Panc1 (cell line): ENCODE data around the gene RTL5. TPM values are rescaled to one million over a fixed set of nuclear protein-coding genes. Genes with fewer than 3 reads are reported as not detected.

Experiments used
- ATAC-seq: fragments of 200-7000 bp; cut with Tn5 transposase; 2 replicates; pipeline ENCODE4 v1.9.1; 2020; ENCODE audit warnings: mild to moderate bottlenecking, moderate library complexity
- BruUV-seq: library from RNA; stranded (reverse); fragments of 400-500 nt; replicated peaks from 2 replicates; lab custom pipeline; 2021; lab: Mats Ljungman, UMichigan
- CTCF ChIA-PET: fragments of 300-600 bp; sonication (Branson Sonifier 250); formaldehyde crosslinking; loops from one replicate; lab custom pipeline; 2022; ENCODE audit warnings: antibody characterized with exemption; lab: Charles Lee
- POLR2A ChIA-PET: fragments of 300-600 bp; sonication (Branson Sonifier 250); formaldehyde crosslinking; loops from one replicate; lab custom pipeline; 2022; ENCODE audit warnings: antibody characterized with exemption; lab: Charles Lee
- DNase-seq: peaks from one replicate; pipeline ENCODE4 v3.0.0-alpha.2; 2010; ENCODE audit warnings: low read depth, low spot score
- H3K27ac ChIP-seq: 2 replicates; pipeline ENCODE4 v1.5.1; 2011; ENCODE audit warnings: mild to moderate bottlenecking, low read length, inconsistent platforms
- H3K27me3 ChIP-seq: fragments of 200-500 bp; sonication (Bioruptor generic); 2 replicates; pipeline ENCODE4 v1.6.0; 2014; ENCODE audit warnings: low read length, inconsistent platforms; ENCODE audit not compliant: control insufficient read depth, insufficient read depth
- H3K36me3 ChIP-seq: fragments of 200-500 bp; sonication (Bioruptor generic); 2 replicates; pipeline ENCODE4 v1.5.1; 2014; ENCODE audit warnings: inconsistent platforms, mild to moderate bottlenecking, low read length, moderate library complexity; ENCODE audit not compliant: control insufficient read depth, insufficient read depth
- H3K4me1 ChIP-seq: 2 replicates; pipeline ENCODE4 v1.5.1; 2011; ENCODE audit warnings: inconsistent platforms, mild to moderate bottlenecking, low read length, moderate library complexity; ENCODE audit not compliant: control insufficient read depth, insufficient read depth
- H3K4me3 ChIP-seq, 2 experiments: 2 replicates each; pipeline ENCODE4 v1.5.1; 2011 to 2012; ENCODE audit warnings: low read depth in 2 of 2, low read length in 2 of 2, mild to moderate bottlenecking in 2 of 2, inconsistent platforms in 1 of 2, moderate library complexity in 1 of 2
- H3K9me3 ChIP-seq: fragments of 200-500 bp; sonication (Bioruptor generic); 2 replicates; pipeline ENCODE4 v1.5.1; 2014; ENCODE audit warnings: low read depth, mild to moderate bottlenecking, inconsistent platforms, low read length, moderate library complexity; ENCODE audit not compliant: control insufficient read depth, insufficient read depth
- CTCF ChIP-seq: fragments of 450-650 bp; IDR thresholded peaks from 2 replicates; pipeline ENCODE4 v1.5.1; 2017; ENCODE audit warnings: mild to moderate bottlenecking
- POLR2AphosphoS5 ChIP-seq: IDR thresholded peaks from 2 replicates; pipeline ENCODE4 v1.6.1; 2012; ENCODE audit warnings: mild to moderate bottlenecking, low read depth, low read length, moderate library complexity
- REST ChIP-seq, 2 experiments: IDR thresholded peaks; 2 replicates each; pipeline ENCODE4 v1.6.1; 2011 to 2012; ENCODE audit warnings: low read depth in 2 of 2, control low read depth in 1 of 2, low read length in 1 of 2, mild to moderate bottlenecking in 1 of 2, moderate library complexity in 1 of 2; ENCODE audit not compliant: insufficient read depth in 1 of 2
- SIN3A ChIP-seq: IDR thresholded peaks from 2 replicates; pipeline ENCODE4 v1.6.1; 2012; ENCODE audit warnings: low read depth, mild to moderate bottlenecking, low read length, moderate library complexity, borderline replicate concordance; ENCODE audit not compliant: insufficient read depth
- TCF7L2 ChIP-seq: IDR thresholded peaks from 2 replicates; pipeline ENCODE4 v1.6.1; 2011; ENCODE audit warnings: mild to moderate bottlenecking, low read depth, low read length, inconsistent platforms
- in situ Hi-C: cut with HindIII; loops from 2 replicates; pipeline ENCODE4 v1.10.0; 2016; ENCODE audit warnings: low sequenced_read_pairs, low pct_unique_long_range_greater_than_20kb
- intact Hi-C: fragments of 100-400 bp; cut with micrococcal nuclease; formaldehyde crosslinking; loops from one replicate; pipeline ENCODE4 v1.10.0; 2022; ENCODE audit not compliant: unreplicated experiment
- total RNA-seq: library from RNA; stranded (reverse); gene quantifications from one replicate; pipeline ENCODE4 v1.2.1, GENCODE V29; 2021; ENCODE audit not compliant: unreplicated experiment

RTL5 gene
- total RNA-seq, 1 experiment from 2014 or later = 11.0 TPM

GRCh38 chrX:72105436-72105835 is 26.3 kb downstream of the RTL5 start:
- Histone ChIP-seq H3K27ac (no peak overlapping the region), H3K36me3 (no peaks in the 10 kb centered on the region), H3K9me3 (no peaks in the 10 kb centered on the region), H3K27me3 (no peaks in the 10 kb centered on the region), H3K4me3 (no peak overlapping the region), H3K4me1 (no peaks in the 10 kb centered on the region)
- TF ChIP-seq CTCF = no peak
- TF ChIP-seq TCF7L2 = no peak
- no peak for TF ChIP-seq POLR2AphosphoS5
- TF ChIP-seq SIN3A = no peak
- no peak for TF ChIP-seq REST (IDR thresholded peaks at IDR 0.05; ENCODE audit: insufficient read depth in 1 of 2, low read depth in 2 of 2, low read length in 1 of 2)
- ChIA-PET POLR2A (no interaction called here), CTCF (no interaction called here)
- intact Hi-C loops (no loop called here), in situ Hi-C loops (no loop called here)
- ATAC-seq (no peak), DNase-seq (no peak)
- no TSS peak for BruUV-seq

- CTCF ChIA-PET = no interaction called here
- Histone ChIP-seq H3K4me1 (no peaks in the 10 kb centered on the region), H3K27ac (no peak overlapping the region), H3K27me3 (no peaks in the 10 kb centered on the region), H3K4me3 (no peak overlapping the region), H3K9me3 (no peaks in the 10 kb centered on the region), H3K36me3 (no peaks in the 10 kb centered on the region)
- BruUV-seq = no TSS peak
- in situ Hi-C loops = no loop called here
- POLR2A ChIA-PET = no interaction called here
- intact Hi-C loops = no loop called here
- ATAC-seq = no peak
- DNase-seq = no peak
- TF ChIP-seq POLR2AphosphoS5 = no peak
- TF ChIP-seq REST (IDR thresholded peaks at IDR 0.05; ENCODE audit: insufficient read depth in 1 of 2, low read depth in 2 of 2, low read length in 1 of 2) = no peak
These were observed 29.0 kb downstream of the RTL5 start for GRCh38 chrX:72102760-72103159.
